HG02943 (cell line): ENCODE results near the gene SYNE3.
"Not testable (repeated sequence)": the region's sequence is repeated elsewhere in the genome, so short reads cannot be mapped to it uniquely, and the experiment has no call there.

Source experiments
- ATAC-seq: cut with Tn5 transposase; IDR thresholded peaks from one replicate; pipeline ENCODE4 v1.9.1; 2021; ENCODE audit warnings: mild to moderate bottlenecking, low read depth, moderate library complexity; ENCODE audit not compliant: unreplicated experiment

SYNE3 gene

GRCh38 chr14:95524706-95525512 lies 8.5 kb upstream of the SYNE3 start:
- no peak for ATAC-seq

- no peak for ATAC-seq
These were observed 7.5 kb upstream of the SYNE3 start for GRCh38 chr14:95523815-95524448.

GRCh38 chr14:95523051-95523814 lies 6.8 kb upstream of the SYNE3 start:
- ATAC-seq = no peak

GRCh38 chr14:95522556-95522955 lies 6.1 kb upstream of the SYNE3 start:
- no peak for ATAC-seq

GRCh38 chr14:95522116-95522515 lies 5.7 kb upstream of the SYNE3 start:
- no peak for ATAC-seq

GRCh38 chr14:95521001-95521400 lies 4.6 kb upstream of the SYNE3 start:
- no peak for ATAC-seq

- ATAC-seq = no peak
These were observed 3.9 kb upstream of the SYNE3 start for GRCh38 chr14:95520346-95520745.

GRCh38 chr14:95519699-95520098 lies 3.2 kb upstream of the SYNE3 start:
- ATAC-seq = no peak

- ATAC-seq = no peak
These were observed 1.7 kb upstream of the SYNE3 start for GRCh38 chr14:95518045-95518751.

GRCh38 chr14:95515596-95516552 lies 576 bp downstream of the SYNE3 start:
- peak; percentile 73 for ATAC-seq

GRCh38 chr14:95515080-95515489 lies 1.4 kb downstream of the SYNE3 start:
- no peak for ATAC-seq

GRCh38 chr14:95514131-95515079 lies 2.0 kb downstream of the SYNE3 start:
- no peak for ATAC-seq

- no peak for ATAC-seq
These were observed 3.2 kb downstream of the SYNE3 start for GRCh38 chr14:95513291-95513690.

- ATAC-seq = no peak
These were observed 4.8 kb downstream of the SYNE3 start for GRCh38 chr14:95511687-95512086.

GRCh38 chr14:95510804-95511203 lies 5.6 kb downstream of the SYNE3 start:
- ATAC-seq = no peak

- ATAC-seq = not testable (repeated sequence)
These were observed 6.1 kb downstream of the SYNE3 start for GRCh38 chr14:95510344-95510743.

- ATAC-seq = no peak
These were observed 7.0 kb downstream of the SYNE3 start for GRCh38 chr14:95509495-95509894.

- ATAC-seq = no peak
These were observed 8.1 kb downstream of the SYNE3 start for GRCh38 chr14:95508377-95508776.
